Measurements from ENCODE around the gene TMPRSS7. TPM values are rescaled to one million over a fixed set of nuclear protein-coding genes. Genes with fewer than 3 reads are reported as not detected.

TMPRSS7 gene
- polyA plus RNA-seq, 1 donor (not counting 4 experiments of a cell fraction or from before 2014, with no cell fraction given), result 0.18 TPM

DNA sequence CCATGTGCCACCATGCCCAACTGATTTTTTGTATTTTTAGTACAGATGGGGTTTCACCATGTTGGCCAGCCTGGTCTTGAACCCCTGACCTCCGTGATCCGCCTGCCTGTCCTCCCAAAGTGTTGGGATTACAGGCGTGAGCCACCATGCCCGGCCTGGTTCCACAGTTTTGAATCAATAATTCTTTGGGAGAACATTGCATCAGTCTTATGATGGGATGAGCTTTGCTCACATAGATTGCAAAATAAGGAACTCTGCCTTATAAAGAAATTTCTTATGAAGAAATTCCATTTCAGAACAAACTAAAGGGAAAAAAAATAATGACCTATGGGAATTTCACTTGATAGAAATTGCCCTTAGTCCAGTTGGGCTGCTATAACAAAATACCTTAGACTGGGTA, 15.8 kb upstream of the TMPRSS7 start:
- TF ChIP-seq, protein P1, sequence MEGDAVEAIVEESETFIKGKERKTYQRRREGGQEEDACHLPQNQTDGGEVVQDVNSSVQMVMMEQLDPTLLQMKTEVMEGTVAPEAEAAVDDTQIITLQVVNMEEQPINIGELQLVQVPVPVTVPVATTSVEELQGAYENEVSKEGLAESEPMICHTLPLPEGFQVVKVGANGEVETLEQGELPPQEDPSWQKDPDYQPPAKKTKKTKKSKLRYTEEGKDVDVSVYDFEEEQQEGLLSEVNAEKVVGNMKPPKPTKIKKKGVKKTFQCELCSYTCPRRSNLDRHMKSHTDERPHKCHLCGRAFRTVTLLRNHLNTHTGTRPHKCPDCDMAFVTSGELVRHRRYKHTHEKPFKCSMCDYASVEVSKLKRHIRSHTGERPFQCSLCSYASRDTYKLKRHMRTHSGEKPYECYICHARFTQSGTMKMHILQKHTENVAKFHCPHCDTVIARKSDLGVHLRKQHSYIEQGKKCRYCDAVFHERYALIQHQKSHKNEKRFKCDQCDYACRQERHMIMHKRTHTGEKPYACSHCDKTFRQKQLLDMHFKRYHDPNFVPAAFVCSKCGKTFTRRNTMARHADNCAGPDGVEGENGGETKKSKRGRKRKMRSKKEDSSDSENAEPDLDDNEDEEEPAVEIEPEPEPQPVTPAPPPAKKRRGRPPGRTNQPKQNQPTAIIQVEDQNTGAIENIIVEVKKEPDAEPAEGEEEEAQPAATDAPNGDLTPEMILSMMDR (optimal IDR thresholded peaks at IDR 0.05 in 1 of 3, IDR thresholded peaks at IDR 0.05 in 1 of 3, conservative IDR thresholded peaks at IDR 0.05 in 1 of 3; ENCODE audit: extremely low read depth in 1 of 3, insufficient read depth in 2 of 3, low read length in 3 of 3), result no peak
- TF ChIP-seq EZH2 (IDR thresholded peaks at IDR 0.05; ENCODE audit: low read length), result no peak
- Histone ChIP-seq H3K9me3 (ENCODE audit: control insufficient read depth, low read depth, low read length) (no peaks in the 10 kb centered on the region), H3K9me1 (ENCODE audit: control insufficient read depth, extremely low read depth, insufficient read depth, low read length) (no peaks in the 10 kb centered on the region), H3K27ac (ENCODE audit: control insufficient read depth, insufficient read depth, low read length) (no peak overlapping the region), H2AFZ (ENCODE audit: control insufficient read depth, low read length) (no peak overlapping the region), H3K9ac (ENCODE audit: control insufficient read depth, extremely low read depth, insufficient read depth, low read length) (no peak overlapping the region), H3K79me2 (ENCODE audit: control insufficient read depth, insufficient read depth, low read length) (no peaks in the 10 kb centered on the region), H4K20me1 (ENCODE audit: control insufficient read depth, extremely low read depth, insufficient read depth, low read length) (no peaks in the 10 kb centered on the region), H3K36me3 (ENCODE audit: control insufficient read depth in 2 of 2, extremely low read depth in 1 of 2, insufficient read depth in 2 of 2, low read length in 2 of 2) (no peaks in the 10 kb centered on the region), H3K4me1 (ENCODE audit: control insufficient read depth, extremely low read depth, insufficient read depth, low read length) (no peaks in the 10 kb centered on the region), H3K27me3 (ENCODE audit: control insufficient read depth, extremely low read depth, insufficient read depth, low read length) (no peaks in the 10 kb centered on the region), H3K4me2 (ENCODE audit: control insufficient read depth, extremely low read depth, insufficient read depth, low read depth, low read length) (no peak overlapping the region), H3K4me3 (ENCODE audit: control insufficient read depth in 2 of 3, extremely low read depth in 1 of 3, insufficient read depth in 2 of 3, low read depth in 1 of 3, low read length in 3 of 3) (no peak overlapping the region)
- FAIRE-seq, result no peak
- DNase-seq (ENCODE audit: low read depth, low spot score), result no peak
- dilution Hi-C loops (cut with MboI; ENCODE audit: extremely low pct_ligation_motif_present, low sequenced_read_pairs), result no loop called here

DNA sequence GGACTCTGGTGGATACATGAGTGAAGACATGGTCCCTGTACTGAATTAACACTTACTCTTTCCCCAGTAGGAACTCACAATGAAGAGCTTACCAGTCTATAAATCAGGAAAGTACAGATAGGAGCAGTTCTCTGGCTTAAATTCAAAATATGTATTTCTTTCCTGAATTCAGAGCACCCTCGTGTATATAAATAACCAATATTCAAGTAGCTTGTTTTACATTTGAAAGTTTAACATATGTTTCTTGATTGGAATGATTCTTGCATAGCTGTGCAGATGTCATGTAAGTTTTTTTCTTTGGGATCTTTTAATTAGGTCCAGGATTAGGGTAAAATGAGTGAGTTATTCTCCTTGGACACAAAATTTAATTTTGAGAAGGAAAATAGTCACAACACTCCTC, 14.8 kb upstream of the TMPRSS7 start:
- no peak for TF ChIP-seq EZH2 (IDR thresholded peaks at IDR 0.05; ENCODE audit: low read length)
- TF ChIP-seq, protein P1 (optimal IDR thresholded peaks at IDR 0.05 in 1 of 3, IDR thresholded peaks at IDR 0.05 in 1 of 3, conservative IDR thresholded peaks at IDR 0.05 in 1 of 3; ENCODE audit: extremely low read depth in 1 of 3, insufficient read depth in 2 of 3, low read length in 3 of 3), result no peak
- Histone ChIP-seq H3K4me1 (ENCODE audit: control insufficient read depth, extremely low read depth, insufficient read depth, low read length) (no peaks in the 10 kb centered on the region), H2AFZ (ENCODE audit: control insufficient read depth, low read length) (no peak overlapping the region), H3K9me3 (ENCODE audit: control insufficient read depth, low read depth, low read length) (no peaks in the 10 kb centered on the region), H3K27me3 (ENCODE audit: control insufficient read depth, extremely low read depth, insufficient read depth, low read length) (no peaks in the 10 kb centered on the region), H3K9me1 (ENCODE audit: control insufficient read depth, extremely low read depth, insufficient read depth, low read length) (no peaks in the 10 kb centered on the region), H3K27ac (ENCODE audit: control insufficient read depth, insufficient read depth, low read length) (no peak overlapping the region), H3K79me2 (ENCODE audit: control insufficient read depth, insufficient read depth, low read length) (no peaks in the 10 kb centered on the region), H3K36me3 (ENCODE audit: control insufficient read depth in 2 of 2, extremely low read depth in 1 of 2, insufficient read depth in 2 of 2, low read length in 2 of 2) (no peaks in the 10 kb centered on the region), H3K9ac (ENCODE audit: control insufficient read depth, extremely low read depth, insufficient read depth, low read length) (no peak overlapping the region), H3K4me2 (ENCODE audit: control insufficient read depth, extremely low read depth, insufficient read depth, low read depth, low read length) (no peak overlapping the region), H4K20me1 (ENCODE audit: control insufficient read depth, extremely low read depth, insufficient read depth, low read length) (no peaks in the 10 kb centered on the region), H3K4me3 (ENCODE audit: control insufficient read depth in 2 of 3, extremely low read depth in 1 of 3, insufficient read depth in 2 of 3, low read depth in 1 of 3, low read length in 3 of 3) (no peak overlapping the region)
- no peak for DNase-seq (ENCODE audit: low read depth, low spot score)
- no peak for FAIRE-seq
- dilution Hi-C loops (cut with MboI; ENCODE audit: extremely low pct_ligation_motif_present, low sequenced_read_pairs), result no loop called here
